Measurements from ENCODE around the gene CLDN5. TPM values are rescaled to one million over a fixed set of nuclear protein-coding genes. Genes with fewer than 3 reads are reported as not detected.
"Not testable (repeated sequence)": the region's sequence is repeated elsewhere in the genome, so short reads cannot be mapped to it uniquely, and the experiment has no call there.

Gene CLDN5
- total and polyA plus RNA-seq, 4 donors, result 61.0 to 203 (median 101) TPM

DNA sequence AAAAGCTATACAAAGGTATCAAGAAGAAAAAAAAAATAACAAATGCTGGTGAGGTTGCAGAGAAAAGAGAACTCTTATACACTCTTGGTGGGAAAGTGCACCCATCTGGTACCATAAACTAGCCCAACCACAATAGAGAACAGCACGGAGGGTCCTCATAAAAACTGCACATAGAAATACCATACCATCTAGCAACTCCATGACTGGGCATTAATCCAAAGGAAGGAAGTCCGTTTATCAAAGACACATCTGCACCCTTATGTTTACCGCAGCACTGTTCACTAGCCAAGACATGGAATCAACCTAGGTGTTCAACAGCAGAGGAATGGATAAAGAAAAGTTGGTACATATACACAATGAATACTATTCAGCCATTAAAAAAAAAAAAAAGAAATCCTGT, 10.8 kb upstream of the CLDN5 start:
- no peak overlapping the region for H3K27ac ChIP-seq (ENCODE audit: low read depth, low read length)
- H3K9me3 ChIP-seq (ENCODE audit: control insufficient read depth, insufficient read depth, low read length), result no peaks in the 10 kb centered on the region
- 60% methylated on average over 1 of the region's 3 CpGs for WGBS (ENCODE audit: insufficient coverage)
- H3K27me3 ChIP-seq (ENCODE audit: control insufficient read depth, insufficient read depth, low read length), result no peaks in the 10 kb centered on the region
- no peaks in the 10 kb centered on the region for H3K36me3 ChIP-seq (ENCODE audit: control insufficient read depth, insufficient read depth, low read length)
- no peaks in the 10 kb centered on the region for H3K4me1 ChIP-seq (ENCODE audit: control insufficient read depth, insufficient read depth, low read length)
- no peak overlapping the region for H3K4me3 ChIP-seq (ENCODE audit: low read depth, low read length)
- DNase-seq (ENCODE audit: low read depth in 4 of 6, low spot score in 6 of 6), result no peak

GRCh38 chr22:19533857-19534256, 9.6 kb upstream of the CLDN5 start:
- no peaks in the 10 kb centered on the region for H3K27me3 ChIP-seq (ENCODE audit: control insufficient read depth, insufficient read depth, low read length)

GRCh38 chr22:19533049-19533626, 8.9 kb upstream of the CLDN5 start:
- no peaks in the 10 kb centered on the region for H3K36me3 ChIP-seq (ENCODE audit: control insufficient read depth, insufficient read depth, low read length)
- H3K27ac ChIP-seq (ENCODE audit: low read depth, low read length), result no peak overlapping the region
- H3K4me1 ChIP-seq (ENCODE audit: control insufficient read depth, insufficient read depth, low read length), result peaks cover under 1% of the 10 kb centered on the region
- WGBS (ENCODE audit: insufficient coverage), result 91% methylated on average over 4 of the region's 8 CpGs
- no peaks in the 10 kb centered on the region for H3K27me3 ChIP-seq (ENCODE audit: control insufficient read depth, insufficient read depth, low read length)
- H3K9me3 ChIP-seq (ENCODE audit: control insufficient read depth, insufficient read depth, low read length), result no peaks in the 10 kb centered on the region
- no peak overlapping the region for H3K4me3 ChIP-seq (ENCODE audit: low read depth, low read length)
- DNase-seq (ENCODE audit: low read depth in 4 of 6, low spot score in 6 of 6), result no peak

More at GRCh38 chr22:19533857-19534256, 9.6 kb upstream of the CLDN5 start:
- H3K4me3 ChIP-seq (ENCODE audit: low read depth, low read length), result no peak overlapping the region
- H3K36me3 ChIP-seq (ENCODE audit: control insufficient read depth, insufficient read depth, low read length), result no peaks in the 10 kb centered on the region
- no peak overlapping the region for H3K27ac ChIP-seq (ENCODE audit: low read depth, low read length)
- no peaks in the 10 kb centered on the region for H3K4me1 ChIP-seq (ENCODE audit: control insufficient read depth, insufficient read depth, low read length)
- DNase-seq (ENCODE audit: low read depth in 4 of 6, low spot score in 6 of 6), result no peak
- H3K9me3 ChIP-seq (ENCODE audit: control insufficient read depth, insufficient read depth, low read length), result no peaks in the 10 kb centered on the region

DNA sequence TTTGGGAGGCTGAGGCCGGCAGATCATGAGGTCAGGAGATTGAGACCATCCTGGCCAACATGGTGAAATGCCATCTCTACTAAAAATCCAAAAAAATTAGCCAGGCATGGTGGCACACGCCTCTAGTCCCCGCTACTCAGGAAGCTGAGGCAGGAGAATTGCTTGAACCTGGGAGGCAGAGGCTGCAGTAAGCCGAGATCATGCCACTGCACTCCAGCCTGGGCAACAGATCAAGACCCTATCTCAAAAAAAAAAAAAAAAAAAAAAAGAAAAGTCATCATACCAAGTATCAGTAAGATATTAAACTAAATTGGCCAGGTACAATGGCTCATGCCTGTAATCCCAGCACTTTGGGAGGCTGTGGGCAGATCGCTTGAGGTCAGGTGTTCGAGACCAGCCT, 7.1 kb upstream of the CLDN5 start:
- H3K9me3 ChIP-seq (ENCODE audit: control insufficient read depth, insufficient read depth, low read length); H3K27ac ChIP-seq (ENCODE audit: low read depth, low read length); H3K27me3 ChIP-seq (ENCODE audit: control insufficient read depth, insufficient read depth, low read length); DNase-seq (ENCODE audit: low read depth in 4 of 6, low spot score in 6 of 6); H3K4me1 ChIP-seq (ENCODE audit: control insufficient read depth, insufficient read depth, low read length); H3K4me3 ChIP-seq (ENCODE audit: low read depth, low read length); H3K36me3 ChIP-seq (ENCODE audit: control insufficient read depth, insufficient read depth, low read length): not testable (repeated sequence)
- 98% methylated on average over 5 of the region's 6 CpGs for WGBS (ENCODE audit: insufficient coverage)

- Histone ChIP-seq H3K27ac (ENCODE audit: low read depth, low read length) (no peak overlapping the region), H3K9me3 (ENCODE audit: control insufficient read depth, insufficient read depth, low read length) (no peaks in the 10 kb centered on the region), H3K4me1 (ENCODE audit: control insufficient read depth, insufficient read depth, low read length) (peaks cover 5% of the 10 kb centered on the region), H3K27me3 (ENCODE audit: control insufficient read depth, insufficient read depth, low read length) (no peaks in the 10 kb centered on the region), H3K36me3 (ENCODE audit: control insufficient read depth, insufficient read depth, low read length) (no peaks in the 10 kb centered on the region), H3K4me3 (ENCODE audit: low read depth, low read length) (no peak overlapping the region)
- WGBS (ENCODE audit: insufficient coverage), result 67% methylated on average over 1 of the region's 3 CpGs
- no peak for DNase-seq (ENCODE audit: low read depth in 4 of 6, low spot score in 6 of 6)
Measured at GRCh38 chr22:19530751-19531150, 6.5 kb upstream of the CLDN5 start.

GRCh38 chr22:19529811-19530210, 5.6 kb upstream of the CLDN5 start:
- no peak for DNase-seq (ENCODE audit: low read depth in 4 of 6, low spot score in 6 of 6)
- Histone ChIP-seq H3K36me3 (ENCODE audit: control insufficient read depth, insufficient read depth, low read length) (no peaks in the 10 kb centered on the region), H3K4me3 (ENCODE audit: low read depth, low read length) (no peak overlapping the region), H3K27ac (ENCODE audit: low read depth, low read length) (no peak overlapping the region), H3K9me3 (ENCODE audit: control insufficient read depth, insufficient read depth, low read length) (no peaks in the 10 kb centered on the region), H3K4me1 (ENCODE audit: control insufficient read depth, insufficient read depth, low read length) (peaks cover 13% of the 10 kb centered on the region), H3K27me3 (ENCODE audit: control insufficient read depth, insufficient read depth, low read length) (peaks cover 8% of the 10 kb centered on the region)
- 80% methylated on average over 2 of the region's 4 CpGs for WGBS (ENCODE audit: insufficient coverage)

- no peaks in the 10 kb centered on the region for H3K36me3 ChIP-seq (ENCODE audit: control insufficient read depth, insufficient read depth, low read length)
- peaks cover 32% of the 10 kb centered on the region for H3K4me1 ChIP-seq (ENCODE audit: control insufficient read depth, insufficient read depth, low read length)
- peaks cover 26% of the 10 kb centered on the region for H3K27me3 ChIP-seq (ENCODE audit: control insufficient read depth, insufficient read depth, low read length)
- DNase-seq (ENCODE audit: low read depth in 4 of 6, low spot score in 6 of 6), result no peak
- no peak overlapping the region for H3K27ac ChIP-seq (ENCODE audit: low read depth, low read length)
- no peak overlapping the region for H3K4me3 ChIP-seq (ENCODE audit: low read depth, low read length)
- WGBS (ENCODE audit: insufficient coverage), result 69% methylated on average over 15 of the region's 17 CpGs
- no peaks in the 10 kb centered on the region for H3K9me3 ChIP-seq (ENCODE audit: control insufficient read depth, insufficient read depth, low read length)
Measured at GRCh38 chr22:19527861-19528417, 3.7 kb upstream of the CLDN5 start.

DNA sequence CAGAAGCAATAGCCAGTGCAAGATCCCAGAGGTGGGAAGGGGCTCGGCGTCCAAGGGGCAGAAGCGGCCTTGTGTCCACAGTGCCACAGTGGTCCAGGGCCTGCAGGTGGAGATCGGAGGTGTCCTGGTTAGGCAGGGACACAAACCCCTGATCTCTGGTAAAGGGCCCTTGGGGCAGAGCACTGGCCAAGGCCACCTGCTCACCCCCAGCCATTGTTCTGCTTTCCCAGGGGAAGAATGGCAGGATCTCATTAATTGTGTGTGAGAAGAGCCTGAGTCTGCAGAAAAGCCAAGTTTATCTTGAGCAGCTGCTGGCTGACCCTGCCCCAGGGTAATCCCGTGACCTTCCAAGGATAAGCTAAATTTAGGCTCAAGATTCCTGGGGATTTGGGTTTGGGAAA, 3.1 kb upstream of the CLDN5 start:
- Histone ChIP-seq H3K27me3 (ENCODE audit: control insufficient read depth, insufficient read depth, low read length) (peaks cover 33% of the 10 kb centered on the region), H3K4me3 (ENCODE audit: low read depth, low read length) (no peak overlapping the region), H3K27ac (ENCODE audit: low read depth, low read length) (no peak overlapping the region), H3K9me3 (ENCODE audit: control insufficient read depth, insufficient read depth, low read length) (no peaks in the 10 kb centered on the region), H3K36me3 (ENCODE audit: control insufficient read depth, insufficient read depth, low read length) (peaks cover 3% of the 10 kb centered on the region), H3K4me1 (ENCODE audit: control insufficient read depth, insufficient read depth, low read length) (peaks cover 38% of the 10 kb centered on the region)
- WGBS (ENCODE audit: insufficient coverage), result 89% methylated on average over 5 of the region's 5 CpGs
- DNase-seq (ENCODE audit: low read depth in 4 of 6, low spot score in 6 of 6), result no peak

GRCh38 chr22:19526702-19527111, 2.5 kb upstream of the CLDN5 start:
- DNase-seq (ENCODE audit: low read depth in 4 of 6, low spot score in 6 of 6), result no peak
- peaks cover 44% of the 10 kb centered on the region for H3K4me1 ChIP-seq (ENCODE audit: control insufficient read depth, insufficient read depth, low read length)
- peaks cover 6% of the 10 kb centered on the region for H3K36me3 ChIP-seq (ENCODE audit: control insufficient read depth, insufficient read depth, low read length)
- H3K27me3 ChIP-seq (ENCODE audit: control insufficient read depth, insufficient read depth, low read length), result peaks cover 39% of the 10 kb centered on the region
- H3K9me3 ChIP-seq (ENCODE audit: control insufficient read depth, insufficient read depth, low read length), result no peaks in the 10 kb centered on the region
- H3K4me3 ChIP-seq (ENCODE audit: low read depth, low read length), result no peak overlapping the region
- no peak overlapping the region for H3K27ac ChIP-seq (ENCODE audit: low read depth, low read length)
- WGBS (ENCODE audit: insufficient coverage), result 87% methylated on average over 7 of the region's 7 CpGs

- H3K4me1 ChIP-seq (ENCODE audit: control insufficient read depth, insufficient read depth, low read length), result peaks cover 49% of the 10 kb centered on the region
- 94% methylated on average over 11 of the region's 11 CpGs for WGBS (ENCODE audit: insufficient coverage)
- no peak overlapping the region for H3K4me3 ChIP-seq (ENCODE audit: low read depth, low read length)
- H3K27ac ChIP-seq (ENCODE audit: low read depth, low read length), result no peak overlapping the region
- peaks cover 8% of the 10 kb centered on the region for H3K36me3 ChIP-seq (ENCODE audit: control insufficient read depth, insufficient read depth, low read length)
- H3K9me3 ChIP-seq (ENCODE audit: control insufficient read depth, insufficient read depth, low read length), result no peaks in the 10 kb centered on the region
- H3K27me3 ChIP-seq (ENCODE audit: control insufficient read depth, insufficient read depth, low read length), result peaks cover 39% of the 10 kb centered on the region
- DNase-seq (ENCODE audit: low read depth in 4 of 6, low spot score in 6 of 6), result no peak
Measured at GRCh38 chr22:19526076-19526701, 2.0 kb upstream of the CLDN5 start.

Measured in spinal cord (tissue), 10 donors.